Measurements from ENCODE around the gene PSEN2.

DNA sequence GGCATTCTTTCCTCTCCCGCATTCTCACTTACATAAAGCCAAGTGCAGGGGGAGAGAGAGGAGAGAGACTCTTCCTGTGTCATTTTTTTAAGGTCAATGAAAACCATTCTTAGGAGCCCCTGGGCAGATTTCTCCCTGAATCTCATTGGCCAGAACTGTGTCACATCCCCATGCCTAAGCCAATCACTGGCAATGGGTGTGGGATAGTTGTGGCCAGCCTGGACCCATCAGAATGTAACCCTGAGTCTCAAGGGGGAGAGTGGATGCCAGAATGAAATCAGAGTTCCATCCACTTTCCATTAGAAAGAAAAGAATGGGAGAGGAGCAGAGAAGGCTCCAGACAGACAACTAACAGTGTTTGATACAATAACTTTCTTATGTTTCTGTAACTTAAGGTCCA is 38.5 kb downstream of the PSEN2 start:
- TF ChIP-seq, protein P1, sequence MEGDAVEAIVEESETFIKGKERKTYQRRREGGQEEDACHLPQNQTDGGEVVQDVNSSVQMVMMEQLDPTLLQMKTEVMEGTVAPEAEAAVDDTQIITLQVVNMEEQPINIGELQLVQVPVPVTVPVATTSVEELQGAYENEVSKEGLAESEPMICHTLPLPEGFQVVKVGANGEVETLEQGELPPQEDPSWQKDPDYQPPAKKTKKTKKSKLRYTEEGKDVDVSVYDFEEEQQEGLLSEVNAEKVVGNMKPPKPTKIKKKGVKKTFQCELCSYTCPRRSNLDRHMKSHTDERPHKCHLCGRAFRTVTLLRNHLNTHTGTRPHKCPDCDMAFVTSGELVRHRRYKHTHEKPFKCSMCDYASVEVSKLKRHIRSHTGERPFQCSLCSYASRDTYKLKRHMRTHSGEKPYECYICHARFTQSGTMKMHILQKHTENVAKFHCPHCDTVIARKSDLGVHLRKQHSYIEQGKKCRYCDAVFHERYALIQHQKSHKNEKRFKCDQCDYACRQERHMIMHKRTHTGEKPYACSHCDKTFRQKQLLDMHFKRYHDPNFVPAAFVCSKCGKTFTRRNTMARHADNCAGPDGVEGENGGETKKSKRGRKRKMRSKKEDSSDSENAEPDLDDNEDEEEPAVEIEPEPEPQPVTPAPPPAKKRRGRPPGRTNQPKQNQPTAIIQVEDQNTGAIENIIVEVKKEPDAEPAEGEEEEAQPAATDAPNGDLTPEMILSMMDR (conservative IDR thresholded peaks at IDR 0.05 in 1 of 2, IDR thresholded peaks at IDR 0.05 in 1 of 2; ENCODE audit: extremely low read depth in 1 of 2, insufficient read depth in 1 of 2, low read depth in 1 of 2, low read length in 2 of 2): no peak
- TF ChIP-seq EZH2 (IDR thresholded peaks at IDR 0.05; ENCODE audit: borderline replicate concordance, low read length): no peak
